ENCODE data around the gene PPM1L.
"Not testable (repeated sequence)": the region's sequence is repeated elsewhere in the genome, so short reads cannot be mapped to it uniquely, and the experiment has no call there.

PPM1L gene

GRCh38 chr3:161008086-161008485 is 252.1 kb downstream of the PPM1L start:
- no peak overlapping the region for H3K4me3 ChIP-seq (ENCODE audit: low read length)
- TF ChIP-seq ZNF274 (IDR thresholded peaks at IDR 0.05; ENCODE audit: low read depth, low read length): no peak

GRCh38 chr3:161010151-161010550 is 254.1 kb downstream of the PPM1L start:
- not testable (repeated sequence) for H3K4me3 ChIP-seq (ENCODE audit: low read length)

GRCh38 chr3:161014843-161015749 is 259.1 kb downstream of the PPM1L start:
- H3K4me3 ChIP-seq (ENCODE audit: low read length): no peak overlapping the region

GRCh38 chr3:161016417-161017313 is 260.6 kb downstream of the PPM1L start:
- TF ChIP-seq ZNF274 (IDR thresholded peaks at IDR 0.05; ENCODE audit: low read depth, low read length): no peak
- no peak overlapping the region for H3K4me3 ChIP-seq (ENCODE audit: low read length)

More at GRCh38 chr3:161014843-161015749, 259.1 kb downstream of the PPM1L start:
- TF ChIP-seq ZNF274 (IDR thresholded peaks at IDR 0.05; ENCODE audit: low read depth, low read length): no peak

GRCh38 chr3:161017971-161018370 is 261.9 kb downstream of the PPM1L start:
- no peak for TF ChIP-seq ZNF274 (IDR thresholded peaks at IDR 0.05; ENCODE audit: low read depth, low read length)

GRCh38 chr3:161020256-161020655 is 264.2 kb downstream of the PPM1L start:
- no peak for TF ChIP-seq ZNF274 (IDR thresholded peaks at IDR 0.05; ENCODE audit: low read depth, low read length)
- H3K4me3 ChIP-seq (ENCODE audit: low read length): no peak overlapping the region

More at GRCh38 chr3:161017971-161018370, 261.9 kb downstream of the PPM1L start:
- no peak overlapping the region for H3K4me3 ChIP-seq (ENCODE audit: low read length)

GRCh38 chr3:161025911-161026310 is 269.9 kb downstream of the PPM1L start:
- H3K4me3 ChIP-seq (ENCODE audit: low read length): no peak overlapping the region
- TF ChIP-seq ZNF274 (IDR thresholded peaks at IDR 0.05; ENCODE audit: low read depth, low read length): no peak

- no peak overlapping the region for H3K4me3 ChIP-seq (ENCODE audit: low read length)
- no peak for TF ChIP-seq ZNF274 (IDR thresholded peaks at IDR 0.05; ENCODE audit: low read depth, low read length)
Measured at GRCh38 chr3:161026612-161027510, 270.8 kb downstream of the PPM1L start.

- no peak overlapping the region for H3K4me3 ChIP-seq (ENCODE audit: low read length)
- TF ChIP-seq ZNF274 (IDR thresholded peaks at IDR 0.05; ENCODE audit: low read depth, low read length): no peak
Measured at GRCh38 chr3:161028555-161029153, 272.6 kb downstream of the PPM1L start.

GRCh38 chr3:161031134-161031533 is 275.1 kb downstream of the PPM1L start:
- no peak overlapping the region for H3K4me3 ChIP-seq (ENCODE audit: low read length)
- TF ChIP-seq ZNF274 (IDR thresholded peaks at IDR 0.05; ENCODE audit: low read depth, low read length): no peak

- H3K4me3 ChIP-seq (ENCODE audit: low read length): not testable (repeated sequence)
Measured at GRCh38 chr3:161034913-161035550, 279.0 kb downstream of the PPM1L start.

- no peak overlapping the region for H3K4me3 ChIP-seq (ENCODE audit: low read length)
- no peak for TF ChIP-seq ZNF274 (IDR thresholded peaks at IDR 0.05; ENCODE audit: low read depth, low read length)
Measured at GRCh38 chr3:161035711-161036110, 279.7 kb downstream of the PPM1L start.

GRCh38 chr3:161038725-161039124 is 282.7 kb downstream of the PPM1L start:
- H3K4me3 ChIP-seq (ENCODE audit: low read length): no peak overlapping the region
- TF ChIP-seq ZNF274 (IDR thresholded peaks at IDR 0.05; ENCODE audit: low read depth, low read length): no peak

All from GM08714 (cell line).